GM11168 (cell line): ENCODE data around the gene GGTLC1.
"Not testable (repeated sequence)": the region's sequence is repeated elsewhere in the genome, so short reads cannot be mapped to it uniquely, and the experiment has no call there.

ENCODE experiments used
- in situ Hi-C: fragments of 300-500 bp; cut with MboI; formaldehyde crosslinking; loops from one replicate; pipeline ENCODE4 v1.12.0; 2022; ENCODE audit warnings: low sequenced_read_pairs; ENCODE audit not compliant: unreplicated experiment

The GGTLC1 gene

DNA sequence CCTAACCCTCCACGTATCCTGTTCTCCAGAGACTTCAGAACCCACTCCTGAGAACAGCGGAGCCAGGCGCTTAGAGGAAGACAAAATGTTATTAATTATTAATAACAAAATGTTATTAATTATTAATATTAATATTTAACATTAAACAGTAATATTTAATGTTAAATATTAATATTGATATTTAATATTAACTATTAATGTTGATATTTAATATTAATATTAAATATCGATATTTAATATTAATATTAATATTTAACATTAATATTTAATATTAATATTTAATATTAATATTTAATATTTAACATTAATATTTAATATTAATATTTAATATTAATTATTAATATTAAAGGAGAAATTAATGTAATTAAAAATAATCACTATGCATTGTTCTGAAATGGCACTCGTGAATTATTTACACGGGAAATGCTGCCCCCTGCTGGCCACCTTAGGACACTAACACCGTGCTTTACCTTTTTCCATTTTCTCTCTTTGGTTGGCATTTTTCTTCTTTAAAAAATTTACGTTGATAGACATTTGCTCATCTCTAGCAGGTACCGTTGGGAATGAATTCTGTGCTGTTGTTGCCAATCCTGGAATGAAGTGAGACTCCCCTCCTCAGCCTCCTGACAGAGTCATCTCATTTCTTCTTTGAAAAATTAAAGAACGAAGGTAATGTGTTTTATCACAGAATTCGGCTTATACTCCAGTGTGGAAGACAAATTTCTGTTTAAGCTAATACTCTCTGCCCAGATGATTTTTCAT is 7.5 kb upstream of the GGTLC1 start:
- in situ Hi-C loops, result no loop called here

DNA sequence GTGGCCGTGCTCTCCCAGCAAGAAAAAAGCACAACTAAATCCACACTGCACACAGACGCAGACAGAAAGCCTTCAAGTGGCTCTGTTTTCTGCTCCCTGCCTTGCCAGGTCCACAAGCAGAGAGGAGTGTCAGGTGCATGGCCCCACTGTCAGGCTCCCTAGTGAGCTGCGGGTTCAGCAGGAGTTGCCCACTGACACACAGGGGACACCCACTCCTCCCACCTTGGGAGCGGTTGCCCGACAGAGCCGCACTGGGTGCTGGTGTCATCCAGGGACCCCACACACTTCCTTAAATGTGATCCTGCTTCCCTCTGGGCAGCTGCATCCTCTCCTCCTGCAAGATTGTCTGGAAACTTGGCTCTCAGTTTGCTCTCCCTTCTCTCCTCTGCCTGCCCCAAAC is 6.7 kb upstream of the GGTLC1 start:
- in situ Hi-C loops, result not testable (repeated sequence)

DNA sequence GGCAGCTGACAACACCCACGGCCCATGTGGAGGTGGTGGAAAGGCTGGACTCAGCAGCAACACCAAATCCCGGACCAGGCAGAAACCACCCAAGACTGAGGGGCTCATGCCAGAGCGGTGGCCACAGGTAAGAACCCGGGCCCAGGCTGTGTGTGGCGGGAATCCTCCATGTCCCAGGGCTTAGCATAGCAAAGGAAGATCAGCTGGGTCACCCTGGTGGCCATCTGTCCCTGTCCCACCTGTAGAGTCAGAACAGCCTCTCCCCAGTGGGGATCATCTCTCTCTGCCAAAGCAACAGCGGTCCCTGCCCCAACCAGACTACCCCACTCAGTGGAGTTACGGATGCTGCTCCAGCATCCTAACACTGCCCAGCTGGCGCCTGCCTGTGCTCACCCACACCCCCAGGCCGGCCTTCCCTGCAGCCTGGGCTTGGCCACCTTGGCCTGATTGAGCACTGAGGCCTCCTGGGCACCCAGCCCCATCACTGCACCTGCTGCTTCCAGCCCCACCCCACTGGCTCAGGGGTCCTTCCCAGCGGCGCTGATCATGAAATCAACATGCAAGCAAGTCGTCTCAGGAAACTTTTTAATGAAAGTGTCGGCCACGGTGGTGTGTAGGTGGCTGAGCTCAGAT is 5.5 kb upstream of the GGTLC1 start:
- in situ Hi-C loops, result not testable (repeated sequence)

DNA sequence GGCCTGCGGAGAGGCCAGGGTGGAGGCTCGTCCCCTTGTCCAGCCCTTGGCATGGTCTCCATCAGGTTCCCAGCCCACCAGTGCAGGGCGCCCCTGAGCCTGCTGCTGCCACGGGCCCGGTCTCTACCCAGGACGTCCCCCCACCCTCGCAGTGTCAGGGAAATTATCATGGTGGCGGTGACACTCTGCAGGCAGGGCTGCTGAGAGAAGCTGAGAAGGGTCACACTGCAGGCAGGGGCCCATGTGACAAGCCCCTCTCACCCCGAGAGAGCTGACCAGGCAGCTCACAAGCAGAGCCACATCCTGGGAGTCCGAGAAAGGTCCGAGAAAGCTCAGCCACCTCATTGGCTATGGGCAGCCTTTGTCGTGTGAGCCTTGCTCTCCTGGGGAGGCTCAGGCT is 4.9 kb upstream of the GGTLC1 start:
- in situ Hi-C loops, result not testable (repeated sequence)

DNA sequence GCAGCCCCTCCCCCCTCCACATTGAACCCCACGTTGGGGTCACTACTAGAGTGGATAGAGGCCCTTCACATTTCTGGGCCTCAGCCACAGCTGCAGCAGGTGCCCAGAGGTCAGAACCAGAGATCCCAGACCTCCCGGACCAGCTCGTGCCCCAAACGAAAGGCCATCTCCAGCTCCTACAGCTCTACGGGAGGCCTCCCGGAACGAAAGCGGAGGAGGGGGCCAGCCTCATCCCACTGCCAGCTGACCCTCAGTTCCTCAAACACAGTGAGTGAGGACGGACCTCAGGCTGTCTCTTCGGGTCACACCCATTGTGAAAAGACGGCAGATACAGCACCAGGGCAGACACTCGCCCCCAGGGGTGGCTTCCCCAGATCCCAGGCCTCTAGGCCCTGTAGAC is 1.7 kb upstream of the GGTLC1 start:
- in situ Hi-C loops, result not testable (repeated sequence)

DNA sequence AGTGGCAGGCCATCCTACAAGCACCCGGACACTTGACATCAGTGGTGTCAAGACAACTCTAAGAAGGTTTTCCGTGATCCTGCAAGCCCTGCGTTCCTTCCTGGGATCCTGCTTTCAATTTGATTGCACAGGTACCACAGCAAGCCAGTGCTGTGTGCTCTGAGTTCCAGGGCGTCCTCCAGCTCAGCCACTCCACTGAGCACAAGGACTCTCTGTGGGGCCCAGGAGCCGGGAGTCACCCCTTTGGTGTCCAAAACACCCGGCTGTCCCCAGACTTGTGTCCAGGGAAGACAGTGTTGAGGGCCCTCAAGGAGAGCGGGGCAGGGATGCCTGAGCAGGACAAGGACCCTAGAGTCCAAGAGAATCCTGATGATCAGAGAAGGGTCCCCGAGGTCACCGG is 387 bp upstream of the GGTLC1 start:
- in situ Hi-C loops, result not testable (repeated sequence)

DNA sequence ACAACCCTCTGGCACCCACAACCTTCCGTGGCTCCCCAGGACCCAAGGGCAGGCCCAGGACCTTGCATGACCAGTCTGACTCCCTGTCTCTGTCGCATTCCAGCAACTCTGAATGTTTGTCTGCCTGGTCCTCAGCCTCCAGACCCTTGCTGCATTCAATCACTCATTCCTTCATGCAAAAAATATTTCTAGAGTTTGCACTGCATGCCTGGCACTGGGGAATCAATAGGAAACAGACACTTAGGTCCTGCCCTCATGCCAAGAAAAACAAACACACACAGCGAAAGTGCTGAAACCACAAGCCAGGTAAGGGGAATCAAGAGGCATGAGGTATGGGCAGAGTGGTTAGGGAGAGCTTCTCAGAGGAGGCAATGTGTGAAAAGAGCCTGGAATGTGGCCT is 1.9 kb downstream of the GGTLC1 start:
- in situ Hi-C loops, result not testable (repeated sequence)

DNA sequence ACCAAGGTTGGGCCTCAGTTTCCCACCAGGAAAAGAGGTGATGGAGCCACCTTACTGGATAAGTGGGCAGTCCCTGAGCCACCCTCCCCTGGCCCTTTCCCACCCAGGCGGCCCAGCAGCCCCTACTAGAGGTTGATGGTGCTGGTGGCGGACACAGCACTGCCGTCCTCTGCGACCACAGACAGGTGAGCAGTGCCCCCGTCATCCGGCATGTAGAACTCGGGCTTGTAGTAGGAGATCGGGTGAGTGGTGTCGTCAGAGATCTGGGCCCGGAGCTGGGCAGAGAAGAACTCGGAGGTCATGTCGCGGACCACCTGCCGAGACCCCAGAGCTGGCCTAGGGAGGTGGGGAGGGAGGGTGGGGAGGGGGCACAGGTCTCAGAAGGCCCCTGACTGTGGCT is 2.3 kb downstream of the GGTLC1 start:
- in situ Hi-C loops, result not testable (repeated sequence)

DNA sequence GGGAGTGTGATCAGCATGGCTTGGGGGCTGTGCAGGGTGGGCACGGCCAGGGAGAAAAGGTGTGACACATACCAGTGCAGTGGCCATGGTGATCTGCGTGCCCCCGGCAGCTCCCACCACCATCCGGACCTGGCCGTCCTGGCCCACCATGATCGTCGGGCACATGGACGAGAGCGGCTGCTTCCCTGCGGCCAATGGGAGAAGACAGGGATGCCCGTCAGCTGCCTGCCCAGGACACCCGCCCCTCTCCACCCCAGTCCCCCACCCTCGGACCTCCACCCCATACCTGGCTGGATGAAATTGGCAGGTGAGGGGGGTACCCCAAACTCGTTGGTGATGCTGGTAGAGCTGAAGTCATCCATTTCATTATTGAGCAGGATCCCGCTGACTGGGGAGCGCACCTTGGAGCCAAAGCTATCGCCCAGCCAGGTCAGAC is 2.8 kb downstream of the GGTLC1 start:
- in situ Hi-C loops, result not testable (repeated sequence)

DNA sequence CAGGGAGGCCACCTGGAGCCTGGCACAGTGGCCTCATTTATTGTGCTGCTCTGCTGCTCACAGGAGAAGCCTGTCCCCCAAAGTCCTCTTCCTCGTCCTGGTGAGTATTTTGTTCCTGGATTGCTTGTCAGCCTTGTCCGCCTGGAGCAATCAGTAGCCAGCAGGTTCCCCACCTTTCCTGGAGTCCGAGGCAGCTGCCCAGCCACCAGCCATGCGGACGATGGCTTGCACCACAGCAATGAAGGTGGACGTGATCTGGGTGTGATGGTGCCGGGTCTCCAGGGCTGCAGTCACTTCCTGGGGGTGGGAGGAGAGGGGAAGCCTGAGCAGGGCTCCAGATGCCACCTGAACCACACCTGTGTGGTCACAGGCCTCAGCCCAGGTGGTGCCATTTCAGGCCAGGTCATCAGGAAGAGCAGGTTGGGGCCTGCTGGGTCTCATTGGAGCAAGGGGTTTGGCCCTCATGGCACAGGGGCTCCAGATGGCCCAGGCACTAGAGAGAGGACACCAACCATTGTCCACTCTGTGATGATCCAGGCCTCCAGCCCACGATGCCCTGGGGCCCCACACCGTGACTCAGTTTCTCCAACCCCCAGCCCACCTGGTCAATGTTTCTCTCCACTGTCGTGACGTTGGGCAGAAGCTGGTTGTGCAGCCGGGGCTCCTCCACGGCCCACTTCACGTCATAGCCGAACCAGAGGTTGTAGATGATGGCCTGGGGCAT is 3.4 kb downstream of the GGTLC1 start:
- in situ Hi-C loops, result not testable (repeated sequence)

DNA sequence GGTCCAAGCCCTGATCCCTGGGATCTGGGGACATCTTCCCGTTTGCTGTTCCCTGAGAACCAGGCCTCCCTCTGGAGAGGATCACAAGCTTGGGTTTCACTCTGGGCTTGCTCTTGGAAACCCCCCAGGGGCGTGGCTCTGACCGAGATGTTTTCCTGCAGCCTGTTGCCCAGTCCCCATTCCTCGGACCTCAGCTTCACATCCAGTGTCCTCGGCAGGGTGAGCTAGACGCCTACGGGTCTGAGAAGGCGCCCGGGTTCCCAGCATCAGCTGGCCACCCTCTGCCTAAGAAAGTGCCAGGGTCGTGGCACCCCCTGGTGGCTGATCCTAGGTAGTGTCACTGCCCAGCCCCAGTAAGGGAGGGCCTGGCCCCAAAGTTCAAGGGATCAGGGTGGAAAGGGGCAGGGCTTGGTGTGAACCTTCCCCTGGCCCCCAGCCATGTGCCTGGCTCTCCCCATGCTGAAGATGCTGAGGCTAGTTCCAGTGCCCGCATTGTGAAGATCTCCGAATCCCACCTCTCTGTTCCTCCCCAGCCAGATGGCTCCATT is 4.0 kb downstream of the GGTLC1 start:
- in situ Hi-C loops, result not testable (repeated sequence)

DNA sequence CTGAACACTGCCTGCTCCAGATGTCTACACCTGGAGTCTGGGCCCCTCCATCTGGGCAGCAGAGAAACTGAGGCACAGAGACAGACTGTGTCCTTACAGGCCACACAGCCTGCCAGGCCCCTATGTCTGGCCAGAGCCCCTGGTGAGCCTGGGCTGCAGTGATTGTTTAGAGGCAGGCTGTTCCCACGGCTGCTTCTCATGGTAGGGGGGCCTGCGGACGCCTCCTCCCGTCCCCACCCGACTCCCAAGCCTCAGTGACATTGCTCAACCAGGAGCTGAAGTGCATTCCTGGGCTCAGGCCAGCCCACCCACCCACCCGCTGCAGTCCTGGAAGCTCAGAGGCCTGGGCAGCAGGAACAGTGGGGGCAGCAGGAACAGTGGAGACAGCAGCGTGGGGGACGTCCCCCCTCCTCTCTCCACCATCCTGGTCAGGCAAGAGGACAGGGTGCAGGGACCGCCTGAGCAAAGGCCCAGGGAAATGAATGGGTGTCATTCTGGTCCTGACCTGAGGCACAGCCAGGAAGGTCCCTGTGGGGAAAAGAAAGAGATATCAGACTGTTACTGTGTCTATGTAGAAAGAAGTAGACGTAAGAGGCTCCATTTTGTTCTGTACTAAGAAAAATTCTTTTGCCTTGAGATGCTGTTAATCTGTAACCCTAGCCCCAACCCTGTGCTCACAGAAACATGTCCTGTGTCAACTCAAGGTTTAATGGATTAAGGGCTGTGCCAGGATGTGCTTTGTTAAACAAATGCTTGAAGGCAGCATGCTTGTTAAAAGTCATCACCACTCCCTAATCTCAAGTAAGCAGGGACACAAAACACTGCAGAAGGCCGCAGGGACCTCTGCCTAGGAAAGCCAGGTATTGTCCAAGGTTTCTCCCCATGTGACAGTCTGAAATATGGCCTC is 6.2 kb downstream of the GGTLC1 start:
- in situ Hi-C loops, result not testable (repeated sequence)

DNA sequence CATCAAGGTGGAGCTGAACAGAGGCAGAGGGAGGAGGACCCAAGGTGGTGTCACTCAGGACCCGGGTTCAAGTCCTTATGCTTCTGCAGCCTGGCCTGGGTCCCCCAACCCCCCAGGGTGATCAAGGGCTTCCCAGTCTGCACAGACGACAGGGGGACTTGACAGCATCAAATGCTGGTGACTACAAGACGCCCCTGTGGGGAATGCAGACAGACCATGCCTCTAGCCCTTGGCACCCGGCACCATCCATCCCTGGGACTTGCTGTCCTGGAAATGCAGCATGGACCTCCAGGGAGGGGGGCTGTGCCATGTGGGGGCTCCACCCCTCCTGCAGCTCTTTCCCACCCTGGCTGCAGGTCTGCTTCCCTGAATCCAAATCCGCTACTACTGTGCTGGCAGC is 7.1 kb downstream of the GGTLC1 start:
- in situ Hi-C loops, result not testable (repeated sequence)

DNA sequence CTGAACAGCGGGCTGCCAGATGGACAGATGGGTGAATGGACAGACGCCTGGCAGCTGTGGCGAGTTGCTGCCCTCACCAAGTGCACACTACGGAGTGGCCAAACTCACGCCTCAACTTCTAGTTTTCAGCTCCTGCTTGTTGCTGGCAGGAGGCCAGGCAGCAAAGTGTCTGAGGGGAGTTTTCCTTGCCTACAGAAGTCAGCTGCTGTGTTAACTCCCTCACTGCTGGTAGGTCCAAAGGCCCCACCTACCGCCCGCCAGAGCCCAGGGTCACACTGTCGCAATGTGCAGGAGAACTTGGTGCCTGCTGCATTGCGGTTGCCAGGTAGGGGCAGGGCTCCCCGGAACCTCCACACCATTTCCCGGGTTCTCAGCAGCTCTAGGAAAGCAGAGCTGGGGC is 7.6 kb downstream of the GGTLC1 start:
- in situ Hi-C loops, result not testable (repeated sequence)

DNA sequence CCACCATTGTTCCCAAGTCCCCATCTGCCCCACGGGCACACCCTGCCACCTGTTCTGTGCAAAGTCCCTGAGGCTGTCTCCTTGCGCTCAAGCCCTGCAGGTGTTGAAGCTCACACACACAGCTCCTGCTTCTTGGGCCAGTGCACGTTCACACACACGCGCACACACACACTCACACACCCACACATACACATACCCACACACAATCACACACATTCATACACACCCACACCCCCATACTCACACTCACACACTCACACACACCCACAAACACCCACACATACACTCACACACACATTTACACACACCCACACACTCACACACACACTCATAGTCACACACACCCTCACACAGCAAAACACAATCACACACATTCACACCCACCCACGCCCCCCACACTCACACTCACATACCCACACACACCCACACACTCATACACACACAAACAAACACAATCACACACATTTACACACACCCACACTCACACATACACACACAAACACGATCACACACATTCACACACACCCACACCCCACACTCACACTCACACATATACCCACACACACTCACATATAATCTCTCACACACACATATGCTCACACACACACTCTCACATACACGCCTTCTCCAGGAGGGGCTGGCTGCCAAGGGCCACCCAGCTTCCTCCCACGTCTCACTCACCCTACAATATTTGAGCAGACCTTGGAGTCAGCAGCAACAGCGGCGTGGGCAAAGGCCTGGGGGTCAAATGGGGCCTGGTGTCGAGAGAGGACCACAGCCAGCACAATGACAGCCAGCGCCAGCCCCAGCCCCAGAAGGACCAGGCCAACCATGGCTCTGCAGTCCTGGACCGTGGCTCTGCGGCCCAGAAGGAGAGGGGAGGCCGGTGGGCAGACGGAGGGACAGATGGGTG is 8.4 kb downstream of the GGTLC1 start:
- in situ Hi-C loops, result not testable (repeated sequence)

DNA sequence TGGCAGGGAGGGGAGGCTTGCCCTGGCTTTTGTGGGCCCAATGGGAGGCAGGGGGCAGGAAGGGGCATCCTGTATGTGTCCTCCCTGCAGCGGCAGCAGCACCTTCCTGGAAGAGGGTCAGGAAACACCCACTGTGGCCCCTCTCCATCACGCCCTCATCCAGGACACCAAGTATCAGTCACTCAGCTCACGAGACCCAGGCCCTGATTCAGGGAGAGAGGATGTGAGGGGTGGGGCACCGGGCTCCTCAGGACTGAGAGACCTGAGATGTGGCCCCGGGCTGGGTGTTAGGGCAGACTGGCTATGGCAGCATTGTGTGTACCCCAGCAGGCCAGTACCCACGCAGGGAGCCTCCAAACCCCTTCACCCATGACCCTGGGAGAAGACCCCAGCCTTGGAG is 9.2 kb downstream of the GGTLC1 start:
- in situ Hi-C loops, result not testable (repeated sequence)

DNA sequence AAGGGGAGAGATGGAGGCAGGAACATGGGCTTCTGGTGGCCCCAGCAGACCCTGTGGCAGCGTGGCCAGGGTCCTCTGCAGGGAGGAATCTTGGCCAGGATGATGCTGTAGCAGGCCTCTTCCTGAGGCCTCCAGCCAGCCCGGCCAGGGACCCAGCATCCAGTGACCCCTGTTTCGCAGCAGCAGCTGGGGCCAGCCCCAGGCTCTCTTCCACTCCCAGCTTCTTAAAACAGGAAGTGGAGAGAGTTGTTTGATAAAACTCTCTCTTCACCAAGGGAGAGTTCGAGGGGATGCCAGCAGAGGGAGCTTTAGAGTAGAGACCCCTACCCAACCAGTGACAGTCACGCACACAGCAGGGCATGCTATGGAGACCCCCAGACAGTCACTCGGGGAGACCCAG is 10.1 kb downstream of the GGTLC1 start:
- in situ Hi-C loops, result not testable (repeated sequence)

DNA sequence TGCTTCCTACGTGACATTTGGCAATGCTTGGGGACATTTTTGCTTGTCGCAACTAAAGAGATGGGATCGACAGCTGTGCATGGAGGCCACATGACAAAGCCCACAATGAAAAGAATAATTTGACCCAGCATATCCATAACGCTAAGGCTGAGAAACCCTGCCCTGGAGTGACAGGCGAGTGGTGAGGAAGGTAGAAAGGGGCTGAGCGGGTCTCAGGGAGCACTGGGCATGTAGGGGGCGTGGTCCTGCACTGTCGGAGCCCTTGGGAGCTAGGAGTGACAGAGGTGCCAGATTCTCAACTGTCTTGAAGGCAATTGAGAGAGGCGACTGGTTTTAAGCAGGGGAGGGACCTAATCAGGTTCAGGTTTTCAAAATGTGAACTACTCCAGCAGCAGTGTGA is 13.6 kb downstream of the GGTLC1 start:
- in situ Hi-C loops, result no loop called here

DNA sequence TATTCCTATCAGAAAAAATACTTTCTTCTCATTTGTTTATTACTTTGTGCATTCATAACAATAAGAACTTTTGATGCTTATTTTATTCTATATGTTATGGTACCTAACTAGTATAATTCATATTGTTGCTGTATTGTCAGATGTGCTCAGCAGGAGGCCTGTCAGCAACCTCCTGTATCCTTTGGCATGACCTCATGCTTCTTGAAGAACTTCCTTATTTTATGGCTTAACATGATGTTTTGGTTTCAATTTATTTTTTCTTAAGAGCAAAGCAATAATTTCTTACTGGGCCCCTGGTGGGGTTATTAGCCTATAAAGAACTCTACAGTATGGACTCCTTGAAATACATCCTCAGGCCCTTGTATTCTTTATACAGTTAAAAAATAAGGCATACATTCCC is 17.3 kb downstream of the GGTLC1 start:
- in situ Hi-C loops, result no loop called here
